HFF-Myc (cell line): ENCODE data around the gene GGCX.

ENCODE experiments used
- DNase-seq: peaks from one replicate; pipeline ENCODE4 v3.0.0-alpha.2; 2011; ENCODE audit warnings: low read depth; ENCODE audit errors: extremely low read depth
- H3K4me3 ChIP-seq: replicated peaks from 2 replicates; pipeline ENCODE4 v1.5.1; 2011; ENCODE audit warnings: low read depth, mild to moderate bottlenecking, control low read depth, low read length
- CTCF ChIP-seq: IDR thresholded peaks from 2 replicates; pipeline ENCODE4 v1.5.1; 2012; ENCODE audit warnings: mild to moderate bottlenecking, low read depth, low read length, control low read depth; ENCODE audit errors: missing control alignments

Gene GGCX

GRCh38 chr2:85591563-85591962 lies 30.3 kb upstream of the GGCX start:
- DNase-seq = no peak
- no peak for TF ChIP-seq CTCF
- no peak overlapping the region for H3K4me3 ChIP-seq

GRCh38 chr2:85590950-85591349 lies 29.7 kb upstream of the GGCX start:
- DNase-seq = no peak
- H3K4me3 ChIP-seq = no peak overlapping the region
- TF ChIP-seq CTCF = no peak

GRCh38 chr2:85589982-85590791 lies 28.9 kb upstream of the GGCX start:
- H3K4me3 ChIP-seq = no peak overlapping the region
- no peak for DNase-seq
- no peak for TF ChIP-seq CTCF

- no peak overlapping the region for H3K4me3 ChIP-seq
- no peak for TF ChIP-seq CTCF
- no peak for DNase-seq
These were observed 27.9 kb upstream of the GGCX start for GRCh38 chr2:85589181-85589580.

GRCh38 chr2:85588645-85589044 lies 27.4 kb upstream of the GGCX start:
- no peak for DNase-seq

GRCh38 chr2:85588236-85588635 lies 26.9 kb upstream of the GGCX start:
- DNase-seq = no peak
- no peak for TF ChIP-seq CTCF
- H3K4me3 ChIP-seq = no peak overlapping the region

More at GRCh38 chr2:85588645-85589044, 27.4 kb upstream of the GGCX start:
- TF ChIP-seq CTCF = no peak
- H3K4me3 ChIP-seq = no peak overlapping the region

- no peak overlapping the region for H3K4me3 ChIP-seq
- no peak for TF ChIP-seq CTCF
- DNase-seq = no peak
These were observed 24.4 kb upstream of the GGCX start for GRCh38 chr2:85585781-85586105.
